Adrenal gland (tissue), 12 donors: ENCODE results near the gene GHRH. TPM values are rescaled to one million over a fixed set of nuclear protein-coding genes. Genes with fewer than 3 reads are reported as not detected.

Experiments
- DNase-seq, 7 donors: peaks; one replicate each; pipeline ENCODE4 v3.0.0-alpha.2; 2019 to 2020
- H3K27ac ChIP-seq, 5 donors: fragments of 200-600 bp; sonication (generic) in 4 of 5; 1 replicate in 3 of 5; 2 replicates in 2 of 5; pipeline versions ENCODE4 v1.5.1 to v1.8.0; 2016 to 2020; ENCODE audit warnings: mild to moderate bottlenecking in 1 of 5
- H3K27me3 ChIP-seq: fragments of 200-600 bp; 2 replicates; pipeline ENCODE4 v1.8.0; 2021
- H3K36me3 ChIP-seq, 2 donors: fragments of 200-600 bp; replicated peaks in 1 of 2; 1 replicate in 1 of 2; 2 replicates in 1 of 2; pipeline versions ENCODE4 v1.5.1 to v1.8.0; 2018 to 2022
- H3K4me1 ChIP-seq, 2 donors: fragments of 200-600 bp; replicated peaks in 1 of 2; 1 replicate in 1 of 2; 2 replicates in 1 of 2; pipeline versions ENCODE4 v1.5.1 to v1.8.0; 2018 to 2021
- H3K4me3 ChIP-seq, 4 donors: fragments of 200-600 bp; sonication (generic) in 3 of 4; one replicate each; pipeline ENCODE4 v1.5.1; 2016 to 2018
- H3K9me3 ChIP-seq, 3 donors: fragments of 200-600 bp; sonication (generic) in 1 of 3; replicated peaks in 1 of 3; 1 replicate in 2 of 3; 2 replicates in 1 of 3; pipeline versions ENCODE4 v1.5.1 to v1.8.0; 2016 to 2021
- POLR2A ChIP-seq, 2 donors: fragments of 450-650 bp; IDR thresholded peaks; one replicate each; pipeline ENCODE4 v1.6.1; 2017; ENCODE audit warnings: antibody characterized with exemption in 2 of 2, mild to moderate bottlenecking in 2 of 2, moderate library complexity in 1 of 2
- WGBS, 4 donors: extraction: QIAGEN DNeasy Blood & Tissue Kit in 2 of 4; methylation state at CpG; one replicate each; pipeline versions ENCODE4 v1.1.5 to v1.1.7; 2013 to 2017; 5-methylcytosine and 5-hydroxymethylcytosine counted together
- intact Hi-C, 2 donors: fragments of 100-400 bp; cut with DNase I; formaldehyde crosslinking; loops; one replicate each; pipeline versions ENCODE4 v1.14.1 to v1.15.0; 2022 to 2023
- polyA plus RNA-seq, 3 donors: library from polyadenylated mRNA; stranded (reverse); fragments of 200-250 nt in 2 of 3; fragments of 350-450 nt in 1 of 3; fragmentation: Illumina TruSeq in 1 of 3; extraction: RNeasy Lipid Tissue Mini Kit (QIAGEN cat#74804) in 1 of 3; gene quantifications; one replicate each; pipeline ENCODE4 v1.2.3, GENCODE V29; 2013 to 2014
- total RNA-seq, 9 donors: library from RNA; depleted of rRNA in 4 of 9; stranded (reverse); fragments of >200 nt in 4 of 9; fragments of 120-200 nt in 1 of 9; fragmentation: NEBNext Ultra II Directional in 1 of 9; extraction: Animal tissue kit (Norgen Biotek cat#: 25700) in 1 of 9; gene quantifications; one replicate each; pipeline versions ENCODE4 v1.1.0 to v1.2.4, GENCODE V29; 2013 to 2023
- TF ChIP-seq, protein P1 (sequence below), 6 experiments: fragments of 450-650 bp in 4 of 6; fragments of 200-600 bp in 2 of 6; sonication (generic) in 1 of 6; IDR thresholded peaks; 1 replicate in 5 of 6; 2 replicates in 1 of 6; pipeline versions ENCODE4 v1.5.1 to v1.8.0; 2016 to 2021; ENCODE audit warnings: antibody characterized with exemption in 6 of 6, mild to moderate bottlenecking in 2 of 6, moderate library complexity in 1 of 6
- donor health status: healthy with polysubstance abuse.
- donor health status: Bipolar disorder and iron deficiency.
- donor health status: DM: yes; HTN: yes; CAD: no.
- donor health status: DM: no; HTN: no; CAD: no.
- donor health status: DM: no; HTN: no; CAD: no.
- donor health status: DM: yes; HTN: yes; CAD: no.

The GHRH gene
- total and polyA plus RNA-seq, 12 donors = 0.91 to 26.1 TPM; not detected in 10

DNA sequence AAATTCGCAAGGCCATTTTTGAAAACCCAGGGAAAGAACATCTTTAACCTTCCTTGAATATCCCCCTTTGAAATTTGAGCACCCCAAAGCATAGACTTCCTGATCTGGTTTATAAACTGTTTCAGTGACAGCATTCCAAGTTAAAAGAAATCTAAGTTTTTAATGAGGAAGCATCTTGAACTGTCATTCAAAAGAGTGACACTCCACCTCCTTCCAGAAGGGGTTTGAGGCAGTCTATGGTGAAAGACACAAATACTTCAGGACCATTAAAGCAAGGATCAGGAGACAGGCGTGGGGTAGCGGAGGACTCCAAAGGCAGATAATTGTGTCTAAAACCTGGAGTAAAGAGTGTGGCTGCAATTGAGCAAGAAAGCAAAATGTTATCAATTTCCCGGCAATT lies 691 bp downstream of the GHRH start:
- H3K4me3 ChIP-seq = no peak overlapping the region
- DNase-seq = no peak
- H3K9me3 ChIP-seq = no peaks in the 10 kb centered on the region
- intact Hi-C loops = no loop called here
- WGBS, 4 donors = 78 to 86% (median 84%) methylated on average over 4 of the region's 4 CpGs
- H3K27ac ChIP-seq = no peak overlapping the region
- TF ChIP-seq, protein P1, sequence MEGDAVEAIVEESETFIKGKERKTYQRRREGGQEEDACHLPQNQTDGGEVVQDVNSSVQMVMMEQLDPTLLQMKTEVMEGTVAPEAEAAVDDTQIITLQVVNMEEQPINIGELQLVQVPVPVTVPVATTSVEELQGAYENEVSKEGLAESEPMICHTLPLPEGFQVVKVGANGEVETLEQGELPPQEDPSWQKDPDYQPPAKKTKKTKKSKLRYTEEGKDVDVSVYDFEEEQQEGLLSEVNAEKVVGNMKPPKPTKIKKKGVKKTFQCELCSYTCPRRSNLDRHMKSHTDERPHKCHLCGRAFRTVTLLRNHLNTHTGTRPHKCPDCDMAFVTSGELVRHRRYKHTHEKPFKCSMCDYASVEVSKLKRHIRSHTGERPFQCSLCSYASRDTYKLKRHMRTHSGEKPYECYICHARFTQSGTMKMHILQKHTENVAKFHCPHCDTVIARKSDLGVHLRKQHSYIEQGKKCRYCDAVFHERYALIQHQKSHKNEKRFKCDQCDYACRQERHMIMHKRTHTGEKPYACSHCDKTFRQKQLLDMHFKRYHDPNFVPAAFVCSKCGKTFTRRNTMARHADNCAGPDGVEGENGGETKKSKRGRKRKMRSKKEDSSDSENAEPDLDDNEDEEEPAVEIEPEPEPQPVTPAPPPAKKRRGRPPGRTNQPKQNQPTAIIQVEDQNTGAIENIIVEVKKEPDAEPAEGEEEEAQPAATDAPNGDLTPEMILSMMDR (IDR thresholded peaks at IDR 0.05) = no peak
- no peak for TF ChIP-seq POLR2A (IDR thresholded peaks at IDR 0.05)
- no peaks in the 10 kb centered on the region for H3K27me3 ChIP-seq
- no peaks in the 10 kb centered on the region for H3K36me3 ChIP-seq
- H3K4me1 ChIP-seq = no peaks in the 10 kb centered on the region

DNA sequence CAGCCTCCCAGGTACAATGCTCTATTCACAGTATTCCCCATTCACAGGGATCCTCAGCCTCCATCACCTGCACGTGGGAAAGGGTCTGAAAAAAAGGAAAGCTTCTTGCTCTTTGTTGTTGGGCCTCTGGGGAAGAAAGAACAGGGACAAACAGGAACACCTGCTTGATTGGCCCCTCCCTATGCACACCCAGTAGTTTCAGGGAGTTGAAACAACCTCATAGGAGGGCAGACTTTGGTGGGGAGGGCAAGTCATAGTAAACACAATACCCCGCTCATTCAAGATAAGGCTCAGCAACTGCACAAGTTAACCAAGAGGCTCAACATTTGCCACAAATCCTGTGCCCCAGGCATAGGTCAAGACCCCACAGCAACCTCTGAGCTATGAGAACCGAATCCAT lies 1.7 kb downstream of the GHRH start:
- Histone ChIP-seq H3K36me3 (no peaks in the 10 kb centered on the region), H3K9me3 (no peaks in the 10 kb centered on the region), H3K4me1 (no peaks in the 10 kb centered on the region), H3K4me3 (no peak overlapping the region), H3K27ac (no peak overlapping the region), H3K27me3 (no peaks in the 10 kb centered on the region)
- TF ChIP-seq, protein P1 (IDR thresholded peaks at IDR 0.05) = no peak
- TF ChIP-seq POLR2A (IDR thresholded peaks at IDR 0.05) = no peak
- DNase-seq = no peak
- intact Hi-C loops = no loop called here
- WGBS, 4 donors = 64 to 78% (median 71%) methylated on average over 3 of the region's 3 CpGs

DNA sequence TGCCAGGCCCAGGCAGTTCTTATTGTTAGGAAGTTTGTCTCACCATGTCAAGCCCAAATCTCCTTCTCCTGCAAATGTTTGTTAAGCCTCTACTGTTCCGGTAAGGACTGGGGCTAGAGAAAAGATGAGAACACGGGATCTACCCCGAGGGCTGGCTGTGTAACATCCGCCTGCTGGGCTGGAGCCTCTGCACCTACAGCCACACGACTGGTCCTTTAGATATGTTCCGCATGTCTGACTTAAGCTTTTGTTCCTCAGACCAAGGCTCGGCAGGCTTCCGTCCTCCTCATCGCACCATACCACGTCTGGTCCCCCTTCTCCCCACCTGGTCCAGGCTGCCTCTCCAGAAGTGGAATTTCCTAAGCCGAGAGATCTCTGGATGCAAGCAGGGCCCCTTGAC lies 2.6 kb downstream of the GHRH start:
- DNase-seq = no peak
- H3K4me3 ChIP-seq = no peak overlapping the region
- WGBS, 4 donors = 73 to 86% (median 82%) methylated on average over 9 to 11 of the region's 11 CpGs
- no peaks in the 10 kb centered on the region for H3K36me3 ChIP-seq
- no peaks in the 10 kb centered on the region for H3K4me1 ChIP-seq
- intact Hi-C loops = no loop called here
- no peak overlapping the region for H3K27ac ChIP-seq
- TF ChIP-seq POLR2A (IDR thresholded peaks at IDR 0.05) = no peak
- TF ChIP-seq, protein P1 (IDR thresholded peaks at IDR 0.05) = no peak
- H3K27me3 ChIP-seq = no peaks in the 10 kb centered on the region
- no peaks in the 10 kb centered on the region for H3K9me3 ChIP-seq

DNA sequence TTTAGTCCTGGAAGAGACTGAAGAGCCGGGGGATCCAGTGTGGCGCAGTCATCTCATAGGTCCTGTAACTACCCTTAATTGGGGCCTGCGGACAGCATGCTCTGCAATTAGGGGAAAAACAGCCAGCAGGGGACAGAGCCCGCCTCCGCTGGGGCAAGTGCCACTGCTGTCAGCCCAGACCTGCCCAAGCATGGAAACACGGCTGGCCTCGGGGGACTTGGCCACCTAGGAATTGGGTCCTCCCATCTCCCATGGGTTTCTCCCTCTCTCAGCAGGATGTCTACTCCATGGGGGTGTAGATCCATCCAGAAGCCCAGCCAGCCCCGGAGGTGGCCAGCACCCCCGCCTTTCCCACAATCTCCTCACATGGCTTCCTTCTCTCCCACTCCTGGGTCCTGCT lies 3.6 kb downstream of the GHRH start:
- DNase-seq = no peak
- Histone ChIP-seq H3K9me3 (no peaks in the 10 kb centered on the region), H3K27ac (no peak overlapping the region), H3K4me3 (no peak overlapping the region), H3K27me3 (no peaks in the 10 kb centered on the region), H3K36me3 (no peaks in the 10 kb centered on the region), H3K4me1 (no peaks in the 10 kb centered on the region)
- WGBS, 4 donors = 76 to 83% (median 79%) methylated on average over 7 to 9 of the region's 9 CpGs
- intact Hi-C loops = no loop called here
- no peak for TF ChIP-seq POLR2A (IDR thresholded peaks at IDR 0.05)
- TF ChIP-seq, protein P1 (IDR thresholded peaks at IDR 0.05) = no peak
